ENCODE data around the gene LYST. TPM values are rescaled to one million over a fixed set of nuclear protein-coding genes. Genes with fewer than 3 reads are reported as not detected.
"Not testable (repeated sequence)": the region's sequence is repeated elsewhere in the genome, so short reads cannot be mapped to it uniquely, and the experiment has no call there.

The LYST gene
- total RNA-seq, 4 donors from 2014 or later, result 22.8 to 46.7 (median 32.1) TPM

DNA sequence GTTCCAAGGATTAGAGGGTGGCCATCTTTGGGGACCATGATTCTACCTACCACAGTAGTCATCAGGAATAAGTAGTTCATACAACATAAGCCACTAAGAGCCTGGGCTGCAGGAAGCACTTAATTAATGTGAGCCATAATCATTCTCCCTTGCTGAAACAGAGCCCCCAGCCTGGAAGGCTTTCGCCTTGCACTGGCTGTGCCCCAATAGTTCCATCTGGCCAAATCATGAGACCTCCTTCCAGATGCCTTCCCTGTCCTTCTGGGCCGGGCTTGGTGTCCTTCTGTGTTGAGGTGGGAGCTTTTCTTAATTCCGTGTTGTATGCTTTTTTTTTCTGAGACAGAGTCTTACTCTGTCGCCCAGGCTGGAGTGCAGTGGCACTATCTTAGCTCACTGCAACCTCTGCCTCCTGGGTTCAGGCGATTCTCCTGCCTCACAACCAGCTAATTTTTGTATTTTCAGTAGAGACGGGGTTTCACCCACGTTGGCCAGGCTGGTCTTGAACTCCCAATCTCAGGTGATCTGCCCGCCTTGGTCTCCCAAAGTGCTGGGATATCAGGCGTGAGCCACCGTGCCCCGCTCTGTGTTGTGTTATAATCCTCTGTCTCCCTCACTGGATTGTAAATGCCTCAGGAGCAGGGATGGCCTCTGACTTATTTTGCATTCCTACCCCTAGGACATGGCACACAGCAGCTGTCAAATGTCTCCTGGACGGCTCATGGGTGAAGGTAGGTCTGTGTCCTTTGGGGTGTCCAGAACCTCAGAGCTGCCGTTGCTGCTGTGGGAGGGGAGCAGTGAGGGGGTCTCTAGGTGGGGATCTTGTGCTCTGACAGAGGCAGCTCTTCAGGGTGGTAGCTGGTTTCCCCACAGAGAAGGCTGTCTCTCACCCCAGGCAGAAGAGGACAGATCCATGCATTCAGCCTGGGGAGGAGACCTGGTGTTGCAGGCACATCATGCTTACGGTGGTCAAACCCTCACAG is 227.2 kb downstream of the LYST start:
- in situ Hi-C loops (cut with MboI; ENCODE audit: low pct_ligation_motif_present in 1 of 4, low pct_unique_long_range_greater_than_20kb in 1 of 4, low sequenced_read_pairs in 3 of 4) (no loop called here), intact Hi-C loops (cut with DNase I; ENCODE audit: low total_unique reads) (no loop called here)
- no peak overlapping the region for H3K27ac ChIP-seq
- no peaks in the 10 kb centered on the region for H3K27me3 ChIP-seq
- no peaks in the 10 kb centered on the region for H3K36me3 ChIP-seq
- H3K4me1 ChIP-seq, result peaks cover 0 to 8% (median 4%) of the 10 kb centered on the region in 4 donors
- 79 to 91% methylated on average over 4 to 14 of the region's 14 CpGs for WGBS, 2 donors (ENCODE audit: low coverage in 1 of 2)
- peak; percentile 1 for DNase-seq
- H3K9me3 ChIP-seq, result no peaks in the 10 kb centered on the region
- TF ChIP-seq POLR2A (IDR thresholded peaks at IDR 0.05), result no peak
- no peak for TF ChIP-seq EP300 (IDR thresholded peaks at IDR 0.05; ENCODE audit: low read depth)
- no peak for TF ChIP-seq POLR2AphosphoS5 (IDR thresholded peaks at IDR 0.05)
- TF ChIP-seq, protein P1, sequence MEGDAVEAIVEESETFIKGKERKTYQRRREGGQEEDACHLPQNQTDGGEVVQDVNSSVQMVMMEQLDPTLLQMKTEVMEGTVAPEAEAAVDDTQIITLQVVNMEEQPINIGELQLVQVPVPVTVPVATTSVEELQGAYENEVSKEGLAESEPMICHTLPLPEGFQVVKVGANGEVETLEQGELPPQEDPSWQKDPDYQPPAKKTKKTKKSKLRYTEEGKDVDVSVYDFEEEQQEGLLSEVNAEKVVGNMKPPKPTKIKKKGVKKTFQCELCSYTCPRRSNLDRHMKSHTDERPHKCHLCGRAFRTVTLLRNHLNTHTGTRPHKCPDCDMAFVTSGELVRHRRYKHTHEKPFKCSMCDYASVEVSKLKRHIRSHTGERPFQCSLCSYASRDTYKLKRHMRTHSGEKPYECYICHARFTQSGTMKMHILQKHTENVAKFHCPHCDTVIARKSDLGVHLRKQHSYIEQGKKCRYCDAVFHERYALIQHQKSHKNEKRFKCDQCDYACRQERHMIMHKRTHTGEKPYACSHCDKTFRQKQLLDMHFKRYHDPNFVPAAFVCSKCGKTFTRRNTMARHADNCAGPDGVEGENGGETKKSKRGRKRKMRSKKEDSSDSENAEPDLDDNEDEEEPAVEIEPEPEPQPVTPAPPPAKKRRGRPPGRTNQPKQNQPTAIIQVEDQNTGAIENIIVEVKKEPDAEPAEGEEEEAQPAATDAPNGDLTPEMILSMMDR (IDR thresholded peaks at IDR 0.05), result no peak
- no peak overlapping the region for H3K4me3 ChIP-seq

DNA sequence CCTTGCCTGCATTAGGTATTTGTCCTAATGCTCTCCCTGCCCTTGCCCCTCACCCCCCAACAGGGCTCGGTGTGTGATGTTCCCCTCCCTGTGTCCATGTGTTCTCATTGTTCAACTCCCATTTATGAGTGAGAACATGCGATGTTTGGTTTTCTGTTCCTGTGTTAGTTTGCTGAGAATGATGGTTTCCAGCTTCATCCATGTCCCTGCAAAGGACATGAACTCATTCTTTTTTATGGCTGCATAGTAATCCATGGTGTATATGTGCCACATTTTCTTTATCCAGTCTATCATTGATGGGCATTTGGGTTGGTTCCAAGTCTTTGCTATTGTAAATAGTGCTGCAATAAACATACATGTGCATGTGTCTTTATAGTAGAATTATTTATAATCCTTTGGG is 228.1 kb downstream of the LYST start:
- H3K4me3 ChIP-seq; intact Hi-C loops (cut with DNase I; ENCODE audit: low total_unique reads); H3K4me1 ChIP-seq; in situ Hi-C loops (cut with MboI; ENCODE audit: low pct_ligation_motif_present in 1 of 4, low pct_unique_long_range_greater_than_20kb in 1 of 4, low sequenced_read_pairs in 3 of 4); H3K27me3 ChIP-seq; H3K36me3 ChIP-seq; H3K27ac ChIP-seq; DNase-seq; H3K9me3 ChIP-seq: not testable (repeated sequence)
- WGBS, 2 donors (ENCODE audit: low coverage in 1 of 2), result 80 to 91% methylated on average over 1 to 2 of the region's 2 CpGs

DNA sequence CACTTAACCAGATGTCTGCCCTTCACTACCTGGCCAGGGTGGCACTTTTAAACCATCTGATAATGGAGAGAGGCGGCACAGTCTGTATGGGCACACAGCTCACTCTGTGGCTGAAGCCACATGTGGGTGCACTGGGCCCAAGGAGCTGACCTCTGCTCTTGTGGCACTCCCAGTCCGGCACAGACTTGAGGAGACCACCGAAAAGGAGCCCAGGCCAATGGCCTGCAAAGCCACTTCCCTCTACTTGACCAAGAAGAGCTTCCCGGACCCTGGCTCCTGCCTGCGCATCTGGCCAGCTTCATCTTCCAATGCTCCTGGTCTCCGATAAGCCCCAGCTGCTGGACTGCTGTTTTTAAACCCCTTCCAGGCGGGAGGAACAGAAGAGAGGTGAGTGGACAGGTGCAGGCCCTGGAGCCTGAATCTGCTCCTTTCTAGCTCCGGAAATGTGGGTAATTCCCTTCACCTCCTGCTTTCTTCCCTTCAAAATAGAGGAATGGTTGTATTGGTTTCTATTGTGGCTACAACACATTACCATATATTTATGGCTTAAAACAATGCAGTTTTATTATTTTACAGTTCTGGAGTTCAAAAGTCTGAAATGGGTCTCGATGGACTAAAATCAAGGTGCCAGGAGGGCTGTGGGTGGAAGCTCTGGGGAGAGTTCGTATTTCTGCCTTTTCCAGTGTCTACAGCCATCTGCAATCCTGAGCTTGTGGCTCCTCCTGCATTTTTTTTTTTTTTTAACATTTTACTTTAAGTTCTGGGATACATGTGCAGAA is 228.8 kb downstream of the LYST start:
- in situ Hi-C loops (cut with MboI; ENCODE audit: low pct_ligation_motif_present in 1 of 4, low pct_unique_long_range_greater_than_20kb in 1 of 4, low sequenced_read_pairs in 3 of 4) (no loop called here), intact Hi-C loops (cut with DNase I; ENCODE audit: low total_unique reads) (no loop called here)
- no peaks in the 10 kb centered on the region for H3K9me3 ChIP-seq
- H3K36me3 ChIP-seq, result no peaks in the 10 kb centered on the region
- H3K27me3 ChIP-seq, result no peaks in the 10 kb centered on the region
- peaks cover 0 to 8% (median 4%) of the 10 kb centered on the region in 4 donors for H3K4me1 ChIP-seq
- H3K4me3 ChIP-seq, result no peak overlapping the region
- TF ChIP-seq EP300 (IDR thresholded peaks at IDR 0.05; ENCODE audit: low read depth) (no peak), POLR2A (IDR thresholded peaks at IDR 0.05) (no peak)
- TF ChIP-seq, protein P1 (IDR thresholded peaks at IDR 0.05), result no peak
- peak overlapping the region in 1 of 4 donors; percentile 49 for H3K27ac ChIP-seq
- DNase-seq, result peak; percentile 9
- WGBS, 2 donors (ENCODE audit: low coverage in 1 of 2), result 50 to 66% methylated on average over 2 to 10 of the region's 10 CpGs

DNA sequence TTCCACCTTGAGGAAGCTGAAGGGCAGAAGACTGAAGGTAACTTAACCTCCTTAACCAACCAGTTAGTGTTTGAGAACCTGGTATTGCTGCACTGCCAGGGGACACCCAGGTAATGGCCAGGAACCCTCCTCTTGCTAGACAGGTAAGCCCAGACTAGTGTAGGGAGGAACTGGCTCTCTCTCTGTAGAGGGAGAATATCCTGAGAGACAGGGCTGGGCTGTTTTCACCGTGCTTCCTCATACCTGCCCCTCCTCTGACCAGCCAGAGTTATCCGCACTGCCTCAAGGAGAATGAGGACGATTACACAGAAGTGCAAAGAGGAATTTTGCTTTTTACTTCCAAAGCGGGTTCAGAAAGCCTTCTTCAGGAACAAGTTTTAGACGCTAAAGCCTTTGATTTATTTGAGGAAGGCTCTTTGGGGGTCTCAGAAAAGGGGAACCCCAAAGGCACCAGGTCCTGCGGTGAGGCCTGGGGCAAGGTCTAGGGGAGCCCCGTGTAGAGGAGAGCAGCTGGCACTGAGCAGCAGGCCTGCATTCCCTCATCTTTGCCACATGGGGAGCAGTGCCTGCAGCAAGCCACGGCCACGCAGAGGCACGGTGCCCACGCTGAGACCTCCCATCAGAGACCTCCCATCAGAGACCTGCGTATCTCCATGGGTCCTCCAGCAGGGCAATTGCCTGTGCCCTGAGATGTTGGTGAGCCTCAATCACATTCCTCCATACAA is 230.6 kb downstream of the LYST start:
- DNase-seq, result peak; percentile 54
- intact Hi-C loops (cut with DNase I; ENCODE audit: low total_unique reads) (no loop called here), in situ Hi-C loops (cut with MboI; ENCODE audit: low pct_ligation_motif_present in 1 of 4, low pct_unique_long_range_greater_than_20kb in 1 of 4, low sequenced_read_pairs in 3 of 4) (no loop called here)
- WGBS, 2 donors (ENCODE audit: low coverage in 1 of 2), result 53 to 57% methylated on average over 6 to 12 of the region's 12 CpGs
- Histone ChIP-seq H3K27ac (peak overlapping the region in 1 of 4 donors; percentile 5), H3K4me3 (no peak overlapping the region), H3K9me3 (no peaks in the 10 kb centered on the region), H3K4me1 (peaks cover 0 to 8% (median 4%) of the 10 kb centered on the region in 4 donors), H3K36me3 (no peaks in the 10 kb centered on the region), H3K27me3 (no peaks in the 10 kb centered on the region)
- TF ChIP-seq EP300 (IDR thresholded peaks at IDR 0.05; ENCODE audit: low read depth) (no peak), POLR2AphosphoS5 (IDR thresholded peaks at IDR 0.05) (peak in 1 of 3 donors; percentile 12)
